Panc1 (cell line): ENCODE results near the gene EVA1C. TPM values are rescaled to one million over a fixed set of nuclear protein-coding genes. Genes with fewer than 3 reads are reported as not detected.
"Not testable (repeated sequence)": the region's sequence is repeated elsewhere in the genome, so short reads cannot be mapped to it uniquely, and the experiment has no call there.

Source experiments
- ATAC-seq: fragments of 200-7000 bp; cut with Tn5 transposase; 2 replicates; pipeline ENCODE4 v1.9.1; 2020; ENCODE audit warnings: mild to moderate bottlenecking, moderate library complexity
- BruUV-seq: library from RNA; stranded (reverse); fragments of 400-500 nt; replicated peaks from 2 replicates; lab custom pipeline; 2021; lab: Mats Ljungman, UMichigan
- CTCF ChIA-PET: fragments of 300-600 bp; sonication (Branson Sonifier 250); formaldehyde crosslinking; loops from one replicate; lab custom pipeline; 2022; ENCODE audit warnings: antibody characterized with exemption; lab: Charles Lee
- POLR2A ChIA-PET: fragments of 300-600 bp; sonication (Branson Sonifier 250); formaldehyde crosslinking; loops from one replicate; lab custom pipeline; 2022; ENCODE audit warnings: antibody characterized with exemption; lab: Charles Lee
- DNase-seq: peaks from one replicate; pipeline ENCODE4 v3.0.0-alpha.2; 2010; ENCODE audit warnings: low read depth, low spot score
- H3K27ac ChIP-seq: 2 replicates; pipeline ENCODE4 v1.5.1; 2011; ENCODE audit warnings: mild to moderate bottlenecking, low read length, inconsistent platforms
- H3K27me3 ChIP-seq: fragments of 200-500 bp; sonication (Bioruptor generic); 2 replicates; pipeline ENCODE4 v1.6.0; 2014; ENCODE audit warnings: low read length, inconsistent platforms; ENCODE audit not compliant: control insufficient read depth, insufficient read depth
- H3K36me3 ChIP-seq: fragments of 200-500 bp; sonication (Bioruptor generic); 2 replicates; pipeline ENCODE4 v1.5.1; 2014; ENCODE audit warnings: inconsistent platforms, mild to moderate bottlenecking, low read length, moderate library complexity; ENCODE audit not compliant: control insufficient read depth, insufficient read depth
- H3K4me1 ChIP-seq: 2 replicates; pipeline ENCODE4 v1.5.1; 2011; ENCODE audit warnings: inconsistent platforms, mild to moderate bottlenecking, low read length, moderate library complexity; ENCODE audit not compliant: control insufficient read depth, insufficient read depth
- H3K4me3 ChIP-seq, 2 experiments: 2 replicates each; pipeline ENCODE4 v1.5.1; 2011 to 2012; ENCODE audit warnings: low read depth in 2 of 2, low read length in 2 of 2, mild to moderate bottlenecking in 2 of 2, inconsistent platforms in 1 of 2, moderate library complexity in 1 of 2
- H3K9me3 ChIP-seq: fragments of 200-500 bp; sonication (Bioruptor generic); 2 replicates; pipeline ENCODE4 v1.5.1; 2014; ENCODE audit warnings: low read depth, mild to moderate bottlenecking, inconsistent platforms, low read length, moderate library complexity; ENCODE audit not compliant: control insufficient read depth, insufficient read depth
- POLR2AphosphoS5 ChIP-seq: IDR thresholded peaks from 2 replicates; pipeline ENCODE4 v1.6.1; 2012; ENCODE audit warnings: mild to moderate bottlenecking, low read depth, low read length, moderate library complexity
- SIN3A ChIP-seq: IDR thresholded peaks from 2 replicates; pipeline ENCODE4 v1.6.1; 2012; ENCODE audit warnings: low read depth, mild to moderate bottlenecking, low read length, moderate library complexity, borderline replicate concordance; ENCODE audit not compliant: insufficient read depth
- TCF7L2 ChIP-seq: IDR thresholded peaks from 2 replicates; pipeline ENCODE4 v1.6.1; 2011; ENCODE audit warnings: mild to moderate bottlenecking, low read depth, low read length, inconsistent platforms
- in situ Hi-C: cut with HindIII; loops from 2 replicates; pipeline ENCODE4 v1.10.0; 2016; ENCODE audit warnings: low sequenced_read_pairs, low pct_unique_long_range_greater_than_20kb
- intact Hi-C: fragments of 100-400 bp; cut with micrococcal nuclease; formaldehyde crosslinking; loops from one replicate; pipeline ENCODE4 v1.10.0; 2022; ENCODE audit not compliant: unreplicated experiment
- total RNA-seq: library from RNA; stranded (reverse); gene quantifications from one replicate; pipeline ENCODE4 v1.2.1, GENCODE V29; 2021; ENCODE audit not compliant: unreplicated experiment
- TF ChIP-seq, protein P1 (sequence below): fragments of 450-650 bp; IDR thresholded peaks from 2 replicates; pipeline ENCODE4 v1.5.1; 2017; ENCODE audit warnings: mild to moderate bottlenecking
- TF ChIP-seq, protein P2 (sequence below), 2 experiments: IDR thresholded peaks; 2 replicates each; pipeline ENCODE4 v1.6.1; 2011 to 2012; ENCODE audit warnings: low read depth in 2 of 2, control low read depth in 1 of 2, low read length in 1 of 2, mild to moderate bottlenecking in 1 of 2, moderate library complexity in 1 of 2; ENCODE audit not compliant: insufficient read depth in 1 of 2

EVA1C gene
- total RNA-seq, 1 experiment from 2014 or later = 2.8 TPM

- no peak overlapping the region for H3K4me3 ChIP-seq
- ChIA-PET CTCF (no interaction called here), POLR2A (no interaction called here)
- H3K9me3 ChIP-seq = no peaks in the 10 kb centered on the region
- in situ Hi-C loops = no loop called here
- H3K36me3 ChIP-seq = no peaks in the 10 kb centered on the region
- no TSS peak for BruUV-seq
- ATAC-seq = no peak
- H3K4me1 ChIP-seq = no peaks in the 10 kb centered on the region
- no peak overlapping the region for H3K27ac ChIP-seq
- H3K27me3 ChIP-seq = no peaks in the 10 kb centered on the region
- TF ChIP-seq TCF7L2 (no peak), SIN3A (no peak), POLR2AphosphoS5 (no peak)
- TF ChIP-seq, protein P1, sequence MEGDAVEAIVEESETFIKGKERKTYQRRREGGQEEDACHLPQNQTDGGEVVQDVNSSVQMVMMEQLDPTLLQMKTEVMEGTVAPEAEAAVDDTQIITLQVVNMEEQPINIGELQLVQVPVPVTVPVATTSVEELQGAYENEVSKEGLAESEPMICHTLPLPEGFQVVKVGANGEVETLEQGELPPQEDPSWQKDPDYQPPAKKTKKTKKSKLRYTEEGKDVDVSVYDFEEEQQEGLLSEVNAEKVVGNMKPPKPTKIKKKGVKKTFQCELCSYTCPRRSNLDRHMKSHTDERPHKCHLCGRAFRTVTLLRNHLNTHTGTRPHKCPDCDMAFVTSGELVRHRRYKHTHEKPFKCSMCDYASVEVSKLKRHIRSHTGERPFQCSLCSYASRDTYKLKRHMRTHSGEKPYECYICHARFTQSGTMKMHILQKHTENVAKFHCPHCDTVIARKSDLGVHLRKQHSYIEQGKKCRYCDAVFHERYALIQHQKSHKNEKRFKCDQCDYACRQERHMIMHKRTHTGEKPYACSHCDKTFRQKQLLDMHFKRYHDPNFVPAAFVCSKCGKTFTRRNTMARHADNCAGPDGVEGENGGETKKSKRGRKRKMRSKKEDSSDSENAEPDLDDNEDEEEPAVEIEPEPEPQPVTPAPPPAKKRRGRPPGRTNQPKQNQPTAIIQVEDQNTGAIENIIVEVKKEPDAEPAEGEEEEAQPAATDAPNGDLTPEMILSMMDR = no peak
- TF ChIP-seq, protein P2, sequence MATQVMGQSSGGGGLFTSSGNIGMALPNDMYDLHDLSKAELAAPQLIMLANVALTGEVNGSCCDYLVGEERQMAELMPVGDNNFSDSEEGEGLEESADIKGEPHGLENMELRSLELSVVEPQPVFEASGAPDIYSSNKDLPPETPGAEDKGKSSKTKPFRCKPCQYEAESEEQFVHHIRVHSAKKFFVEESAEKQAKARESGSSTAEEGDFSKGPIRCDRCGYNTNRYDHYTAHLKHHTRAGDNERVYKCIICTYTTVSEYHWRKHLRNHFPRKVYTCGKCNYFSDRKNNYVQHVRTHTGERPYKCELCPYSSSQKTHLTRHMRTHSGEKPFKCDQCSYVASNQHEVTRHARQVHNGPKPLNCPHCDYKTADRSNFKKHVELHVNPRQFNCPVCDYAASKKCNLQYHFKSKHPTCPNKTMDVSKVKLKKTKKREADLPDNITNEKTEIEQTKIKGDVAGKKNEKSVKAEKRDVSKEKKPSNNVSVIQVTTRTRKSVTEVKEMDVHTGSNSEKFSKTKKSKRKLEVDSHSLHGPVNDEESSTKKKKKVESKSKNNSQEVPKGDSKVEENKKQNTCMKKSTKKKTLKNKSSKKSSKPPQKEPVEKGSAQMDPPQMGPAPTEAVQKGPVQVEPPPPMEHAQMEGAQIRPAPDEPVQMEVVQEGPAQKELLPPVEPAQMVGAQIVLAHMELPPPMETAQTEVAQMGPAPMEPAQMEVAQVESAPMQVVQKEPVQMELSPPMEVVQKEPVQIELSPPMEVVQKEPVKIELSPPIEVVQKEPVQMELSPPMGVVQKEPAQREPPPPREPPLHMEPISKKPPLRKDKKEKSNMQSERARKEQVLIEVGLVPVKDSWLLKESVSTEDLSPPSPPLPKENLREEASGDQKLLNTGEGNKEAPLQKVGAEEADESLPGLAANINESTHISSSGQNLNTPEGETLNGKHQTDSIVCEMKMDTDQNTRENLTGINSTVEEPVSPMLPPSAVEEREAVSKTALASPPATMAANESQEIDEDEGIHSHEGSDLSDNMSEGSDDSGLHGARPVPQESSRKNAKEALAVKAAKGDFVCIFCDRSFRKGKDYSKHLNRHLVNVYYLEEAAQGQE (IDR thresholded peaks at IDR 0.05; ENCODE audit: insufficient read depth in 1 of 2, low read depth in 2 of 2, low read length in 1 of 2) = no peak
- no peak for DNase-seq
- intact Hi-C loops = no loop called here
These were observed 126.9 kb downstream of the EVA1C start for GRCh38 chr21:32539378-32539777.

- in situ Hi-C loops, POLR2A ChIA-PET, ATAC-seq, CTCF ChIA-PET, H3K36me3 ChIP-seq, DNase-seq, H3K9me3 ChIP-seq, H3K4me1 ChIP-seq, H3K27ac ChIP-seq, H3K27me3 ChIP-seq, BruUV-seq, H3K4me3 ChIP-seq, intact Hi-C loops: not testable (repeated sequence)
These were observed 130.6 kb downstream of the EVA1C start for GRCh38 chr21:32543056-32543455.

- ChIA-PET POLR2A (interaction anchor here (0.6 kb wide), 1 partner anchor 49 kb away, joined by 6 read pairs; no protein-coding TSS in a partner anchor), CTCF (no interaction called here)
- no peaks in the 10 kb centered on the region for H3K4me1 ChIP-seq
- DNase-seq (no peak), ATAC-seq (no peak)
- intact Hi-C loops (no loop called here), in situ Hi-C loops (no loop called here)
- H3K27me3 ChIP-seq = no peaks in the 10 kb centered on the region
- no TSS peak for BruUV-seq
- no peaks in the 10 kb centered on the region for H3K36me3 ChIP-seq
- H3K9me3 ChIP-seq = no peaks in the 10 kb centered on the region
- H3K4me3 ChIP-seq = no peak overlapping the region
- TF ChIP-seq, protein P1 = no peak
- TF ChIP-seq TCF7L2 (no peak), POLR2AphosphoS5 (no peak), SIN3A (no peak)
- TF ChIP-seq, protein P2 (IDR thresholded peaks at IDR 0.05; ENCODE audit: insufficient read depth in 1 of 2, low read depth in 2 of 2, low read length in 1 of 2) = no peak
- no peak overlapping the region for H3K27ac ChIP-seq
These were observed 131.5 kb downstream of the EVA1C start for GRCh38 chr21:32543975-32544374.
